Glutamatergic neuron (in vitro differentiated cells): ENCODE results near the gene PGD. TPM values are rescaled to one million over a fixed set of nuclear protein-coding genes. Genes with fewer than 3 reads are reported as not detected.

ENCODE experiments used
- DNase-seq: peaks from one replicate; pipeline ENCODE4 v3.0.0; 2022
- H3K27ac Mint-ChIP-seq: one replicate; pipeline ENCODE4 v1.8.0; 2020; ENCODE audit warnings: mild to moderate bottlenecking, mixed read lengths, inconsistent platforms; ENCODE audit not compliant: unreplicated experiment
- H3K27me3 Mint-ChIP-seq: one replicate; pipeline ENCODE4 v1.8.0; 2020; ENCODE audit warnings: mild to moderate bottlenecking, moderate library complexity, mixed read lengths, inconsistent platforms; ENCODE audit not compliant: unreplicated experiment
- H3K36me3 Mint-ChIP-seq: one replicate; pipeline ENCODE4 v1.8.0; 2020; ENCODE audit warnings: mild to moderate bottlenecking, mixed read lengths, inconsistent platforms; ENCODE audit not compliant: unreplicated experiment
- H3K4me1 Mint-ChIP-seq: one replicate; pipeline ENCODE4 v1.8.0; 2020; ENCODE audit warnings: mild to moderate bottlenecking, low read depth, mixed read lengths, inconsistent platforms; ENCODE audit not compliant: unreplicated experiment
- H3K4me3 Mint-ChIP-seq: one replicate; pipeline ENCODE4 v1.8.0; 2020; ENCODE audit warnings: mild to moderate bottlenecking, mixed read lengths, inconsistent platforms; ENCODE audit not compliant: unreplicated experiment
- H3K9me3 Mint-ChIP-seq: one replicate; pipeline ENCODE4 v1.8.0; 2020; ENCODE audit warnings: mild to moderate bottlenecking, moderate library complexity, mixed read lengths, inconsistent platforms; ENCODE audit not compliant: unreplicated experiment
- total RNA-seq: library from RNA; stranded (reverse); fragmentation: NEBNext Ultra II Directional; extraction: Animal tissue kit (Norgen Biotek cat#: 25700); gene quantifications from one replicate; pipeline ENCODE4 v1.2.1, GENCODE V29; 2021; ENCODE audit not compliant: unreplicated experiment
- TF ChIP-seq, protein P1 (sequence below): fragments of 200-600 bp; sonication (generic); IDR thresholded peaks from one replicate; pipeline ENCODE4 v1.5.0; 2021; ENCODE audit not compliant: partially characterized antibody, unreplicated experiment

Gene PGD
- total RNA-seq, 1 donor from 2014 or later, result 304 TPM

DNA sequence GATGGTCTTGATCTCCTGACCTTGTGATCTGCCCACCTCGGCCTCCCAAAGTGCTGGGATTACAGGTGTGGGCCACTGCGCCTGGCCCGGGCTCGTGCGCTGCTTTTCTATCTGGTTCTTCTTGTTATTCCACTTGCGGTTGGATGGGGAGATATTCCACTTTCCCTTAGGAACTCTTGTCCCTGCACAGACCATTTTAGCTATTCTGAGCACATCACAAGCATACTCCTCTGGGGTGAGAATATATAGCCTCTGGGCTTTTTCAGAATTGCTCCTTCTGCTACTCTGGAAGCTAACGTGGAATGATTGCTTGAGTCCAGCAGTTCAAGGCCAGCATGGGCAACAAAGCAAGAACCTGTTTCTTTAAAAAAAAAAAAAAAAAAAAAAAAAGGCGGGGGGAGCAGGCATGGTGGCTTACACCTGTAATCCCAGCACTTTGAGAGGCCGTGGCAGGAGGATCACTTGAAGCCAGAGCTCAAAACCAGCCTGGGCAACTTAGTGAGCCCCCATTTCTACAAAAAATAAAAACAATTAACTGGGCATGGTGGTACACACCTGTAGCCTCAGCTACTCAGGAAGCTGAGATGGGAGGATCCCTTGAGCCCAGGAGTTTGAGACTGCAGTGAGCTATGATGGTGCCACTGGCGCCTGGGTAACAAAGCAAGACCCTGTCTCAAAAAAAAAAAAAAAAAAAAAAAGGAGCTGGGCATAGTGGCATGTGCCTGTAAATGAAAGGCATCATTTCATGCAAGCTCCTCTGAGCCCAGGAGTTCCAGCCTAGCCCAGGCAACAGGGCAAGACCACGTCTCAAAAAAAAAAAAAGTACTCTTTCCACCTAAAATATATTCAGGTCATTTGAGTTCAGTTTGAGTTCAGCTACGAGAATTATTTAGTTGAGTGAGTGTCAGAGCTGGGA lies 11.8 kb upstream of the PGD start:
- H3K27ac Mint-ChIP-seq, result no peak overlapping the region
- peaks cover 16% of the 10 kb centered on the region for H3K9me3 Mint-ChIP-seq
- H3K27me3 Mint-ChIP-seq, result peaks cover 13% of the 10 kb centered on the region
- TF ChIP-seq, protein P1, sequence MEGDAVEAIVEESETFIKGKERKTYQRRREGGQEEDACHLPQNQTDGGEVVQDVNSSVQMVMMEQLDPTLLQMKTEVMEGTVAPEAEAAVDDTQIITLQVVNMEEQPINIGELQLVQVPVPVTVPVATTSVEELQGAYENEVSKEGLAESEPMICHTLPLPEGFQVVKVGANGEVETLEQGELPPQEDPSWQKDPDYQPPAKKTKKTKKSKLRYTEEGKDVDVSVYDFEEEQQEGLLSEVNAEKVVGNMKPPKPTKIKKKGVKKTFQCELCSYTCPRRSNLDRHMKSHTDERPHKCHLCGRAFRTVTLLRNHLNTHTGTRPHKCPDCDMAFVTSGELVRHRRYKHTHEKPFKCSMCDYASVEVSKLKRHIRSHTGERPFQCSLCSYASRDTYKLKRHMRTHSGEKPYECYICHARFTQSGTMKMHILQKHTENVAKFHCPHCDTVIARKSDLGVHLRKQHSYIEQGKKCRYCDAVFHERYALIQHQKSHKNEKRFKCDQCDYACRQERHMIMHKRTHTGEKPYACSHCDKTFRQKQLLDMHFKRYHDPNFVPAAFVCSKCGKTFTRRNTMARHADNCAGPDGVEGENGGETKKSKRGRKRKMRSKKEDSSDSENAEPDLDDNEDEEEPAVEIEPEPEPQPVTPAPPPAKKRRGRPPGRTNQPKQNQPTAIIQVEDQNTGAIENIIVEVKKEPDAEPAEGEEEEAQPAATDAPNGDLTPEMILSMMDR, result no peak
- no peak overlapping the region for H3K4me3 Mint-ChIP-seq
- H3K4me1 Mint-ChIP-seq, result peaks cover 18% of the 10 kb centered on the region
- DNase-seq, result no peak
- H3K36me3 Mint-ChIP-seq, result peaks cover 8% of the 10 kb centered on the region

DNA sequence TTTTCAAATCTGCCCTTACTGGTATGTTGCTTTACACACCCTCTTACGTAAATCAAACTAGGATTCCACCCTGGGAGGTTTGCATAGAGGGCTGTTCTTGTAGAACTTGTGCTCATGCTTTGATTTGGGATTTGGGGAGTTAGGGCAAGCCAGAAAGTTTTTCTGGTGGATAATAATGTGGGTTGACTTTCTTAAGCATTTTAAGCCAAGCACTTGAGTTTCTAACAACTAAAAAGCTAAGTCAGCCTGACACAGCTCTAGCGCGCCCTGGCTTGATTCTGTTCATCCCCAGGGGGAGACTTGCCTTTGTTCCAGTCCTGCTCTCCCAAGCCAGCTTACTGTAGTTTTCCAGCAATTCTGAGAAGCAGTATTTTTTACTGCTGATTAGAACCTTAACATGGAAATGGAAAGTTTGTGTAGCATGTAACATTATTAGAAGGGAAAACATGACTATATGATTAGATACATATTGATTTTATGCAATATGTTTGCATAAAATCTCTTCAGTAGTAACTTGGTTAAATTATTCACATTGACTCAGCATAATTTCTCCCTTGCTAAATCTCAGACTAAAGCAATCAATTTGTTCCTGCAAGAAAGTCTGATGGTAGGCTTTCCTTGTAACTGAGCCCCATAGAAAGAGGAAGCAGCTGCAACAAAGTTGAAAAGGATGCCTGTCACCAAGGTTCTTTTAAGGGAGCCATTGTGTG lies 11.0 kb upstream of the PGD start:
- H3K36me3 Mint-ChIP-seq, result peaks cover 5% of the 10 kb centered on the region
- peak overlapping the region; percentile 20 for H3K4me3 Mint-ChIP-seq
- TF ChIP-seq, protein P1, result no peak
- DNase-seq, result peak; percentile 31
- peaks cover 15% of the 10 kb centered on the region for H3K9me3 Mint-ChIP-seq
- peak overlapping the region; percentile 48 for H3K27ac Mint-ChIP-seq
- H3K4me1 Mint-ChIP-seq, result peaks cover 18% of the 10 kb centered on the region
- H3K27me3 Mint-ChIP-seq, result peaks cover 11% of the 10 kb centered on the region

DNA sequence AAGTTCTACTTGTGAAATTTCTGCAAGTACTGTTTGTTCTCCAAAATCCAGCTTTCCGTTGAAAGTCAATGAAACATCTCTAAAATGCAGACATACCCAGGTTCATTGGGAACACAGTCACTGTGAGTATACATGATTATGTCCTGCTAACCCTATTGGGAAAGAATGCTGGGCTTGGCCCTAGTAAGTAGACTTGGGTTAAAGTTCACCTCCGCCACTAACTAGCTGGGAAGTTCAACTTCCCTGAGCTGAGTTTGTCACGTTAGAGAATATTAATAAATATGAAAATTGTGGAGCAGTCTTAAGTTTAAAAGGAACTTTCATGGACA lies 10.5 kb upstream of the PGD start:
- peaks cover 18% of the 10 kb centered on the region for H3K4me1 Mint-ChIP-seq
- peaks cover 11% of the 10 kb centered on the region for H3K27me3 Mint-ChIP-seq
- H3K27ac Mint-ChIP-seq, result peak overlapping the region; percentile 48
- H3K9me3 Mint-ChIP-seq, result peaks cover 11% of the 10 kb centered on the region
- peaks cover 2% of the 10 kb centered on the region for H3K36me3 Mint-ChIP-seq
- DNase-seq, result no peak
- H3K4me3 Mint-ChIP-seq, result no peak overlapping the region
- TF ChIP-seq, protein P1, result no peak

DNA sequence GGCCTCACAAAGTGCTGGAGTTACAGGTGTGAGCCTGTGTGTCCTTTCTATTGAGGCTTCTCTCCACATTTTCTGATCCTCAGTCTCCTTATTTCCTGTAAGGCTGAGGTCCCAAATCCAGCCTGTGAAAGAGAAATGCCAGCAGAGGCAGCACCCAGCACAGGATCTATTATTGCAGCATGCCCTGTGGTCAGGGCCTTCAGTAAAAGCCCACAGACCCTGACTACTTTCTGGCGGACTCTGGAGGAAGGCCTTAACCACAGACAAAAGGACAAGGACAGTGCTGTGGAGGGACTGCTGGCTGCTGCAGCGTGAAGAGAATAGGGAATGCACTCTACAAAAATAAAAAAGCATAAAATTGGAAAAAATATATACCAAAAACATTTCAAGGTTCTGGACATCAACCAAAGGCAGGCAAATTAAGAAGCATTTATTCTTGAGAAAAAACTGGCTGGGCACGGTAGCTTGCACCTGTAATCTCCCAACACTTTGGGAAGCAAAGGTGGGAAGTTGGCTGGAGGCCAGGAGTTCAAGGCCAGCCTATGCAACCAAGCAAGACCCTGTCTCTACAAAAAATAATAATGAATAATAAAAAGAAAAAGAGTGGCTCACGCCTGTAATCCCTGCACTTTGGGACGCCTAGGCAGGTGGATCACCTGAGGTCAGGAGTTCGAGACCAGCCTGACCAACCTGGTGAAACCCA lies 9.4 kb upstream of the PGD start:
- Mint-ChIP-seq H3K9me3 (peaks cover 9% of the 10 kb centered on the region), H3K4me3 (no peak overlapping the region), H3K27me3 (peaks cover 9% of the 10 kb centered on the region), H3K27ac (no peak overlapping the region), H3K36me3 (no peaks in the 10 kb centered on the region), H3K4me1 (peaks cover 15% of the 10 kb centered on the region)
- no peak for DNase-seq
- TF ChIP-seq, protein P1, result no peak
